GM18907 (cell line): ENCODE measurements around the gene AKAP13.

ENCODE experiments used
- ATAC-seq: cut with Tn5 transposase; IDR thresholded peaks from one replicate; pipeline ENCODE4 v1.9.1; 2021; ENCODE audit warnings: mild to moderate bottlenecking, moderate library complexity; ENCODE audit not compliant: unreplicated experiment

Gene AKAP13

GRCh38 chr15:85758655-85758978 lies 378.2 kb downstream of the AKAP13 start:
- no peak for ATAC-seq

- ATAC-seq: no peak
Observed at GRCh38 chr15:85759376-85759775, 379.0 kb downstream of the AKAP13 start.

- ATAC-seq: no peak
Observed at GRCh38 chr15:85760049-85760448, 379.6 kb downstream of the AKAP13 start.

- ATAC-seq: no peak
Observed at GRCh38 chr15:85760531-85761371, 380.3 kb downstream of the AKAP13 start.

GRCh38 chr15:85761635-85762034 lies 381.2 kb downstream of the AKAP13 start:
- no peak for ATAC-seq

- ATAC-seq: no peak
Observed at GRCh38 chr15:85762039-85762755, 381.8 kb downstream of the AKAP13 start.

- no peak for ATAC-seq
Observed at GRCh38 chr15:85762756-85763127, 382.3 kb downstream of the AKAP13 start.

GRCh38 chr15:85763157-85763556 lies 382.8 kb downstream of the AKAP13 start:
- no peak for ATAC-seq

GRCh38 chr15:85763673-85764633 lies 383.6 kb downstream of the AKAP13 start:
- no peak for ATAC-seq

GRCh38 chr15:85764649-85765277 lies 384.4 kb downstream of the AKAP13 start:
- no peak for ATAC-seq

- ATAC-seq: no peak
Observed at GRCh38 chr15:85766001-85766831, 385.8 kb downstream of the AKAP13 start.

- no peak for ATAC-seq
Observed at GRCh38 chr15:85767785-85768529, 387.6 kb downstream of the AKAP13 start.

GRCh38 chr15:85768595-85769168 lies 388.3 kb downstream of the AKAP13 start:
- no peak for ATAC-seq

GRCh38 chr15:85769182-85769900 lies 388.9 kb downstream of the AKAP13 start:
- no peak for ATAC-seq

- no peak for ATAC-seq
Observed at GRCh38 chr15:85770096-85771041, 390.0 kb downstream of the AKAP13 start.

GRCh38 chr15:85771271-85771670 lies 390.9 kb downstream of the AKAP13 start:
- no peak for ATAC-seq

- ATAC-seq: no peak
Observed at GRCh38 chr15:85771781-85772445, 391.5 kb downstream of the AKAP13 start.
